GM12875 (cell line): Measurements from ENCODE around the gene HOXB5.

Experiments
- H3K4me3 ChIP-seq: one replicate; pipeline ENCODE4 v1.5.1; 2011; ENCODE audit warnings: low read depth, low read length, control low read depth
- CTCF ChIP-seq: IDR thresholded peaks from 2 replicates; pipeline ENCODE4 v1.5.1; 2011; ENCODE audit warnings: low read depth, mild to moderate bottlenecking, control low read depth, inconsistent platforms, low read length, moderate library complexity, borderline replicate concordance; ENCODE audit not compliant: insufficient read depth

Gene HOXB5

GRCh38 chr17:48571024-48571818 lies 22.4 kb downstream of the HOXB5 start:
- no peak overlapping the region for H3K4me3 ChIP-seq
- no peak for TF ChIP-seq CTCF

GRCh38 chr17:48570325-48571023 lies 23.1 kb downstream of the HOXB5 start:
- TF ChIP-seq CTCF: no peak
- no peak overlapping the region for H3K4me3 ChIP-seq

- H3K4me3 ChIP-seq: no peak overlapping the region
- TF ChIP-seq CTCF: no peak
Measured at GRCh38 chr17:48569674-48570324, 23.8 kb downstream of the HOXB5 start.

GRCh38 chr17:48569240-48569582 lies 24.4 kb downstream of the HOXB5 start:
- TF ChIP-seq CTCF: no peak
- no peak overlapping the region for H3K4me3 ChIP-seq

- no peak overlapping the region for H3K4me3 ChIP-seq
Measured at GRCh38 chr17:48568499-48569239, 24.9 kb downstream of the HOXB5 start.

More at GRCh38 chr17:48568499-48569239, 24.9 kb downstream of the HOXB5 start:
- TF ChIP-seq CTCF: no peak
